KG1 (cell line): ENCODE data around the gene TSPAN3.

Source experiments
- DNase-seq: peaks from one replicate; lab custom pipeline; 2025; lab: John Stamatoyannopoulos, UW

Gene TSPAN3

DNA sequence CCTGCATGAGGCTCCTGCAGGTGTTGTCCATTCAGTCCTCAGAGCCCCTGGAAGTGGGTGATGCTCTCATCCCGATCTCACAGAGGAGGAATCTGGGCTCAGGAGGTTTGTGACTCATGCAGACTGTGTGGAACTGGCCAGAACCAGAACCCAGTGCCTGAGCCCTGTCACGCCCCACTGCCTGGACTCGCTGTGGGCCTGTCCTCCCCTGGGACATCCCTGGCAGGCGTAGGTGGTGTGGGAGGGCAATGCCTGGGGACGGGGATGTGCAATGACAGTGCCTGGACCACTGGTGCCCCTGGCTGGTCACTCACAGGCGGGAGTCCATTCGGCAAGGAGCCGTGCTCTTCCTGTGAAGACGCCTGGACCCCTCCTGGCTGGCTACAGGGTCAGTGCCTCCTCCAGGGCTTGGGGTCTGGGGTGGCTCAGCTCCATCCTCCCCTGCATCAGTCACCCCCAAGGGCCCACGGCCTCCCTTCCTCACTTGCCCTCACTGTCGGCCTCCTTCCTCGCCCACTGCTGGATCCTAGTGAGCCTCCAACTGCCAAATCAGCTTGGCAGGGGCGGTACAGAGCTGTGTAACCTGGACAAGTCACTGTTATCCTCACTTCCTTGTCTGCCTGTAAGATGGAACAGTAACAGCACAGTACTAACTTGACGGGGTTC lies 61.1 kb downstream of the TSPAN3 start:
- no peak for DNase-seq

DNA sequence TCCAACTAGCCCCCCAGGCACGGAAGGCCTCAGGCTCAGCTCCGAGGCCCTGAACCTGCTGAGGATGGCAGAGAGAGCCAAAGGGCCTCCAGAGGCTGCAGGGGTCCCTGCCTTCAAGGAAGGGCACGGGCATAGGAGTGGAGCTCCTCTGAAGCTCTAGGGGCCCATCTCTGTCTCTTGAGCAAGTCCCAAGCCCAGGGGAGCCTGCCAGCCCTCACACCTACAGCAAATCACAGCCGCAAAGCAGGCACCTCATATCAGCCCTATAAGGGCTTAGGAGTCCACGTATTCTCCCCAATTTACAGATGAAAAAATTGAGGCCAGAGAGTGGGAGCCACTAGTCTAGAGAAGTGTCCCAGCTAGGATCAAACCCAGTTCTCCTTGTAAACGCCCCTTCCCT lies 61.7 kb downstream of the TSPAN3 start:
- DNase-seq = no peak

DNA sequence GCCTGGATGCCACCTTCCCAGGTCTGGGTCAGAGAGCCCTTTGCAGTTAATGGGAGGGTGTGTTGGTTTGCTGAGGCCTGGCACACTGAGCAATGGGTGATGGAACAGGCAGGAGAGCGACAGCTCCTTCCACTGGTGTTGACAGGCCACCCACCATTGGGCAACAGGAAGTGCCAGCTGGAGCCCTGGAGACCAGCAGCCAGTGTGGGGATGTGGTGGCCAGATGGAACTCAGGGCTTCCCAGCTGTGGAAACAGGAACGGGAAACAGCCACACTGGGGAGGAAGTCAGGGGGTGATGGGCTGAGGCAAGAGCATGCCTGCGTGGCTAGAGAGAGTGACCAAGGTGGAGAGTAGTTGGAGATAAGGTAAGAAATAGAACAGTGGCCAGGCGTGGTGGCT lies 66.7 kb downstream of the TSPAN3 start:
- peak; percentile 30 for DNase-seq

DNA sequence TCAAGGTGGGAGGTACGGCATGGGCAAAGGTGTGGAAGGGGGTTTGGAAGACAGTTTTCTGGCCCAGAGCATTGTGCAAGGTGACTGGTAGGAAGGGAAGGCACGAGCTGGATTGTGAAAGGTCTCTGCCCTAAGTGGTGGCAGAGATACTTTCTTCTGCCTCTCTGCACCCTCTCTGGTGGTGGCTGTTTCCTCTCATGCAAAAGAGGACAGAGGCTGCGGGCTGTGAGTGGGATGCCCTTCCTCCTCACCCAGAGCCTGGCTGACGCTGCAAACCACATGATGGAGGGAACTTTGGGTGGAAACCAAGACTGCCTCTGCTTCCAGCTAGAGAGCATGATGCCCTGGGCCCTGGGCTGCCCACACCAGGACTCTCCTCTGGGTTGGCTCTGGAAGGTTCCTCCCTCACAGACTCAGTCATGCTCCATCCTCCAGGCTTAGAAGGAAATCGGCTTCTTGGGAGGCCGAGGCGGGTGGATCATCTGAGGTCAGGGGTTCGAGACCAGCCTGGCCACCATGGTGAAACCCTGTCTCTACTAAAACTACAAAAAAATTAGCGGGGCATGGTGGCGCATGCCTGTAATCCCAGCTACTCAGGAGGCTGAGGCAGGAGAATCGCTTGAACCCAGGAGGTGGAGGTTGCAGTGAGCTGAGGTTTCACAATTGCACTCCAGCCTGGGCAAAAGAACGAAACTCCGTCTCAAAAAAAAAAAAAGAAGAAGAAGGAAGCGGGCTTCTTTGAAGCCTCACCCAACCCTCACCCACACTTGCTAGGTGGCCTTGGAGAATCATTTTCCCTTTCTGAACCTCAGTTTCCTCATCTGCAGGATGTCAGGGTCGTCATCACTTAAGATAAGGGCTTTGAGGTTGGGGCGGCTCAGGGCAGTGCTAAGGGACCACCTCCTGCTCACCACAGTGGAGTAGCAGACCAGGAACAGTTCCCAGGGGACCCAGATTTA lies 67.7 kb downstream of the TSPAN3 start:
- peak; percentile 39 for DNase-seq

DNA sequence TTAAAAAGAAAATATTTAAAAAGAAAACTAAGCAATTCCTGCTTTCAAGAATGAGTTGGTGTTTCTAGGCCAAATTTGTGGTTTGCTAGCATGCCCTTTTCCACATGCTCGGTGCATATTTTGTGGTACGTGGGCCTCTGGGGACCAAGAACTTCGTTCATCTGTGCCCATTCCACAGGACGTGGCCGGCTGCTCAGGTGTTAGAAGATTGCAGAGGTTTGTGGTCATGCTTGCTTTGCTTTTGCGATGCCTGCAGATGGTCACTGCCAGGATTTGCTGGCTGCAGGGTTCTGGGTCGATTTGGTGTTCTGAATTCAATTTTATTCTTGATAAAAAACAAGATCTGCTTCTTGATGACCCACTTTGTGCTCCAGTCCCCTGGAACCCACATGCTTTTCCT lies 68.5 kb downstream of the TSPAN3 start:
- DNase-seq = no peak

DNA sequence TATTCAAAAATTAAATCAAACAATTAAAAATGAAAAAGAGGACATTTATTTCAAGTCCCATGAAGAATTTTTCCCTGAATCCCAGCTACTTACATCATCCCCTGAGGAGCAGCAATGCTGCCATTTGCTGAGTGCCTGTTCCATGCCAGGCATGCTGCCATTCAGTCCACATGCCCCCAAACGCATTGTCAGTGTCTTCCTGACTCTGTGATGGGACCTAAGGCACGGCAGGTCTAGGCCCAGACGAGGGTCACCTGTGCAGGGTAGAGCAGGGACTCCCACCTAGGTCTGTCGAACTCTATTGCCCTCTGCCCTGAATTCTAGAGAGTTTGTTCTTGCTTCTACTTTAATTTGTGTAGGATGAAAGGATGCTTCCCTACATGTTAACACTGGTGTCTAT lies 68.9 kb downstream of the TSPAN3 start:
- DNase-seq = no peak

DNA sequence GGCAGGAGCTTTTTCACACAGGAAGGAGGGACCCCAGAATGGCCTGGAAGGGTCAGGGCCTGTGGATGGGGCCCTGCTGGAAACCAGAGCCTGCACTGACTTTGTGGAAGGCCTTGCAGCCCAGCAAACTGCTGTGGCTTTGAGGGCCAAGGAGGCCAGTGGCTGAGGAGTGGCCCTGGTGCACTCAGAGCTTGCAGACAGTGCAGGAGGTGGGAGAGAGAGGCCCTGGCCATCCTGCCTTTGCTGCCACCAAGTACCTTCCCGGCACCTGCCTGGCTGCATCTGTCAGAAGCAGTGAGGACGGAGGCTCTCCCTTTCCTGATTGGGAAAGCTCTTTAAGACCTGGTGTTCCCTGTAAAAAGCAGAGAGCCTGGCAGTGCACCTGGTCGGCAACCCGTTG lies 69.6 kb downstream of the TSPAN3 start:
- DNase-seq = no peak

DNA sequence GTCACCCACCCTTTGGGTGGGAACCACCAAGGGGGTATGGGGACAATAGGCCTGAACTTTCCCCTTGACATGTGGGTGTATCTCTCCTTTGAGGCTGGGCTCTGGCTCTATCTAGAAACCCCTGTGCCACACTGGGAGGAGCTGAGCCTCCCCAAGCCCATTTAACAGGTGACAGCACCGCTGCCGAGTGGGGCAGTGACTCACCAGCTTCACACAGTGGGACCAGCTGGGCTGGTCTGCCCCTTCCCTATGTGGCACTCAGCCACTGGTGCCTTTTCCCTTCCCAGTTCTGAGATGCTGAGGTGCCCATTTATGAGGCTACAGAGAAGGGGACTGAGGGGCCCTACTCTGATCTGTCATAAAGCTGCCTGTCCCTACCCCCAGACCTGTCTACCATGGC lies 70.9 kb downstream of the TSPAN3 start:
- DNase-seq = no peak

DNA sequence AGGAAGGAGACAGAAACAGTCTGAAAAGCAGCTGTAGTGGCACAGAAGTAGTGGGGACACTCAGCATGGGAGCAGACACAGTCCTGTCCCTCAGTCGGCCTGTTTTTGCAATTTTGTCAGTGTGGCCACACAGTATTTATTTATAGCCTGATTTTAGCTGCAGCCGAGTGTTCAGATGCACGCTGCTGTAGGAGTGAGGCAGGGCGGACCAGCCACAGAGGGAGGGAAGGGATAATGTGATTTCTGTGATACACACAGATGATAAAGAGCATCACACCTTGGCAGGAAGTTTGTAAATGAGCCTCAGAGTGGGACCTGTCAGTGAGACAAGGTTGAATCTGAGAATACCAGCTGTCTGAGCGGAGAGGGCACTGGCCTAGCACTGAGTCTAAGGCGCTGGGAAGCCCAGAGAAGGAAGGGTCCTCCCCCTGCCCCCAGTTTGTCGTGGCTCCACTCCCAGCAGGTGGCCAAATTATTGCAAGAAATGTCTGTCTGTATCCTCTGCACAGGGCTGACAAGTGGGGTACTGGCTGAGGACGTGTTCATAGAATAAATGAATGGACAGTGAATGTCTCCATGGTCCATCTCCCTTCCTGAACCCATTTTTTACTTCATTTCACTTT lies 72.1 kb downstream of the TSPAN3 start:
- DNase-seq = no peak

DNA sequence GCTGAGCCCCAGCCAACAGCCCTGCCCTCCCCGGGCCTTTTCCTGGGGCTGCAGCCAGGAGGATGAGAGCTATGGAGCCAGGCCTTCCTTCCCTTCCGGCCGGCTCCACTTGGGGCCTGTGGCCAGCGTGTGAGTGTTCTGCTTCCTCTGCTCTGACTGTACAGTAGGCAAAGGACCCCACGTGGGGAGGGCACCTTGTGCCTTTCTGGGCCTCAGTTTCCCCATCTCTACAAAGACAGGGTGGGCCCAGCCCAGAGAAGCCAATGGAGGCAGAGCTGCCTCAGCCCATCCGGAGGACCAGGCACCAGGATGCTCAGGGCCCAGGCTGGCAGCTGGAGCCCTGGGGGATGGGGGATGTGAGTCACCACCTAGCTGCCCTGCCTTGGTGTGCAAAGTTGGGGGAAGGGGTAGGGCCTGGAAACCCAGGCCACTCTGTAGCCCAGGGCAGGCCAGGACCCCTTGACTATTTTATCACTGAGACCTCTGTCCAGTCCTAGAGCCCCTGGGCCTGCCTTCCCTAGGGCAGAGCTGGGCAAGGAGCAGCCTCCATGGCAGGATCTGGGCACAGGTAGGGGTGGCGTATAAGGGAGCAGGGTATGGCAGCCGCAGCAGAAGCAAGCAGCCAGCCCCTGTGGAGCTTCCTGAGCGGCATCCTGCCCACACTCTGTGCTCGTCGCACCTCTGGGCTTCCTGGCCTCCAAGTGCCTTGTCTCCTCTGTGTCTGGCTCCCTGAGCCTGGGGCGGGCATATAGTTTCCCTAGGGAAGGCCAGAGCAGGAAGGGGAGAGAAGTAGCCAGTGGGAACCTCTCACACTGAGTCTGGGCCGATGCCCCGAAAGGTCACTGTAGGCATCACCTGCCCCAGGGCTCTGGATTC lies 74.1 kb downstream of the TSPAN3 start:
- no peak for DNase-seq

DNA sequence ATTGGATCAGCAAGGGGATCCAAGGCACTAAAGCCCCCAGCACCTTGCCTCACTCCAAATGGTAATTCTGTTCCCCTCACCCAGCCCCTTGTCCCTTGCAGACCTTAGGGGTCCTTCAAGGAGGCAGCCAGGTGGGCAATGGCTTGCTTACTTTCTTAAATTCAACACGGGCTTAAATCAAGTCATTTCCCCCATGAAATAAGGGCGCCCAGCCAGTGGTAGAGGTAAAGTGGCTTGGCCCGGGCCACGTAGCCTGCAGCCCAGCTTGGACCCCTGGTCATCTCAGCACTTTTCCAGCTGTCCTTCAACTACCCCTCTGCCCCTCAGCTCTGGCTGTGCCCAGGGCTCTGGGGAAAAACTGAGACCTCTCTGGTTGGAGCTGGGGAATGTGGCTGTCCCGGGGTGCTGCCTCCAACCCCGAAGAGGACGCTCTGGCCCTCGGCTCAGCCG lies 74.8 kb downstream of the TSPAN3 start:
- DNase-seq = no peak

DNA sequence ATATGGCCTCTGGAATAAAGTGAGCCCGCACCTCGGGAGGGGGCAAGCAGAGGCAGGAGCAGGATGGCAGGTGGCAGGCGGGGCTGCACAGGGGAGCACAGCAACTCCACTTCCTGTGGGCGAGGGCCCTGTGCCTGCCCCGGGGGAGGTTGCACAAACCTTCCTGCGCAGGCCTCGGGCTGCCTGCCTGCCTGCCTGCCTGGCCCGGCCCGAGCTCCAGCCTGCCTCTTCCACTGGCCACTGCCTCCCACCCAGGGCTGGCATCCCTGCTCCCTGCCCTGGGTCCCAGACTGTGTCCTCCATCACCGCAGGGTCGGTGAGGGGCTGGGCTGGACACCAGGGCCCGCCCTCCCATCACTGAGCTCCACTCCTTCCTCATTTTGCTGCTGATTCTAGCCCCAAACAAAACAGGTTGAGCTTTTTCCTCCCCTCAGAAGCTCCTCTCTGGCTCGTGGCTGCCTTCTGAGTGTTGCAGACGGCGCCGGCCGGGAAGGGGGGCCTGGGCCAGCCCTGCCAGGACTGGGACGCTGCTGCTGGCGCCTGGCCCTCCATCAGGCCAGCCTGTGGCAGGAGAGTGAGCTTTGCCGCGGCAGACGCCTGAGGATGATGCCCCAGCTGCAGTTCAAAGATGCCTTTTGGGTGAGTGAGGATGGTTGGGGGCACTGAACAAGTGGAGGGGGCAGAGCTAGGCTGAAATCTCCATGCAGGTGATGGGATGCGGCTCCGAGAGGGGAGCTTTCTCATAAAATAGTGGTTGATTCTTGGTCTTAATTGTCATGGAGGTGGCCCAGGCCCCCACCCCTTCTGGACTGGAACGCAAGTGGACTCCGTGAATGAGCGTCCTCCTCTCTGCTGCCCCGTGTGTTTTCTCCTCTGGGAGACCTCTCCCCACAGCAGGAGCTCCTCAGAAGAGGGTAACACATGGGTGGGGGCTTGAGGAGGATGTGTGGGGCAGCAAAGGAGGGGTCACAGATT lies 75.7 kb downstream of the TSPAN3 start, which contains the start of gene PSTPIP1:
TSS of gene PSTPIP1 (plus strand) at position 156 of the 975 bp plus-strand sequence. CDS start at position 604, 448 bp downstream.
- DNase-seq = peak; percentile 70

DNA sequence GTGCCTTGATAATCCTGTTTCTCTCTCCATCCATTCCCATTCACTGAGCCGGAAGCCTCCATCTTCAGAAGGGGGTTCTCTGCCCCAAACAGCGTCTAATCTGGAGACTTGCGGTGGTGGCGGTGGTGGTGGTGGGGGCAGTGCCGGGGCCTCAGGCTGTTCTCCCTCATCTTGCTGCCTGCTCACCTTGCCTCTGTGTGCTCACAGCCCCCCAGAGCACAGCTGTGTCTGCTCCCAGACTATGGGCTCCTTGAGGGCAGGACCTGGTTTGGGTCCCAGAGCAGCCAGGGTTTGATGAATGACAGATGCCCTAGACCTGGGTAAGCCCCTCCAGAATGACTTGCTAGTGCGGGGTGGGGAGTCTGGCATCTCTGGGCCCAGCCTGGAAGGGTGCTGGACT lies 76.4 kb downstream of the TSPAN3 start:
- no peak for DNase-seq

DNA sequence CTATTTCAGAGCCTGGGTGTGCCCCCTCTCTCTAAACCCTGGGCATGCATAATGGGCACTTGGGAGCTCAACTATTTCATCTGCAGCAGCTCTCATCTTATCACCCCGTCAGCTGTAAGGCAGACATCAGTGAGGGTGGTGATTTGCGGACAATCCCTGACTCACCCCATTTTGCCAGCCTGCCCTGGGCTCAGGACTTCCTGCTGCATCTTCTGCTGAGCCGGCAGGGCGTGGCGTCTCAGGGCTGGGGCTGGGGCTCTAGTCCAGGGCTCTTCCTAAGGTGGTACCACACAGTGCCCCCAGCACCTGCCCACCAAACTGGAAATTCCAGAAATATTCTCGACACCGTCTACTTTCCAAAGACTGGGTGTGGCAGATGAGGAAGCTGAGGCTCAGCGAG lies 76.9 kb downstream of the TSPAN3 start:
- DNase-seq = no peak

DNA sequence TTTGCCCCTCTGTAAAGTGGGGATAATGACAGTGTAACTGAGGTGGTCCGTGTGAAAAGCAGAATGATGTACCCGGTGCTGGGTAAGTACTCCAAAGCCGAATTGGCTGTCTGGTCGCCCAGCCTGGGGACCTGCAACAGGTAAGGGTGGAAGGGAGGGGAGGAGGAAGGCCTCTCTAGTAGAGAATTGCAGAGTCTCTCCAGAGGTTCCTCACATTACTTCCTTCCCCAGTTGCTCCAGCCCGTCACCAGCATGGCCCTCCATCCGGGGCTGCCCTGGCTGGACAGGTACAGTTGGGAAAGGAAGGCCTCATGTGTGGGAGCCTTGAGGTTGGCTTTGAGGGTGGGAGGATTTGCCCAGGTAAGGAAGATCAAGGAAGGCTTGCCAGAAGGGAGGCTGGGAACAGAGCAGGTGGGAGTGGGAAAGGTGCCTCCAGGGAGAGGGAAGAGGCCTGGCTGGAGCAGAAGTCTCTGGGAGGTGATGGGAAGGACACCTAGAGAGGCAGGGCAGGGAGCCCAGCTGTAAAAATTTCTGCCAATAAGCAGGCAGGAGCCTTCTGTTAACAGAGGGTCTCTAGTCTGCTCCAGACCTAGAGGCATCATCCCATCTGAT lies 77.7 kb downstream of the TSPAN3 start:
- DNase-seq = no peak

DNA sequence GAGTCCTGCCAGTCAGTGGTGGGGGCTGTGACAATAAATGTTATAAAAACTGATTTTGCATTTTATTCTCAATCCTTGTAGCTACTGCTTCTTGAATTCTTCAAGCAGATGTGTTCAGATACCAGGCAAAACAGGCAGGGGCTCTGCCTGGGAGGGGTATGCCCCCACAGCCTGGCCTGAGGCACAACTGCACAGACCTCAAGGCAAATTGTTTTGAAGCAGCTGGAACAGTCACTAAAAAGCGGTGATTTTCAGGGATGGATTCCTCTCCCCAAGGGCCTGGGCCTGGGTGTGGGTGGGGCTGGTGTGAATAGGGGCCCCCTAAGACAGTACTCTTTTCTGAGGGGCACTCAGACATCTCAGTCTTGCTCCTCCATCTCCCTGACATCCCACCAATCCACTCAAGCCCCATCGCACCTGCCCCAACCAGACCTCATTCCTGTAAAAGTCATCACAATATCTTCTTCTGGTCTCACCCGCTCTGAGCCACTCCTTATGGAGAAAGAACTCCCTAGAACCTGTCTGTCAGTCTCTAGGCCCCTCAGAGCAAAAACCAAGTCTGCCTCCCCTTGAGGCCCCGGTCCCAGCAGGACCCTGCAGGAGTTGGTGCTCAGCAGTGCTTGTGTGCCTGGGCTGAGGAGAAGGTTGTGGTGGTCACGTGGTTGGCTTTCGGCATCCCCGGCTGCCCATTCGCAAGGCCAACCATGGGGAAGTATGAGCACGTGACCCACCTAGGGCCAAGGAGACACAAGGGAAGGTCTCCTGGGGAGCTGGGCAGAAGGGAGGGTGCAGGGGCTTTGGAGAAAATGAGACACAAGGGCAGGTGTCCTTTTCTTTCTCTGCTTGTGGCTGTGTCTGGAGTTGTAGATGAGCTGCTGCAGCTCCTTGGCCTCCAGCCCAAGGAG lies 78.9 kb downstream of the TSPAN3 start:
- no peak for DNase-seq
